ENCODE results near the gene FOXP1. TPM values are rescaled to one million over a fixed set of nuclear protein-coding genes. Genes with fewer than 3 reads are reported as not detected.

Gene FOXP1
- total and polyA plus RNA-seq, 2 of the 8 experiments (the other 6 are each of a cell fraction or from before 2014, with no cell fraction given): 13.9 to 25.4 TPM

DNA sequence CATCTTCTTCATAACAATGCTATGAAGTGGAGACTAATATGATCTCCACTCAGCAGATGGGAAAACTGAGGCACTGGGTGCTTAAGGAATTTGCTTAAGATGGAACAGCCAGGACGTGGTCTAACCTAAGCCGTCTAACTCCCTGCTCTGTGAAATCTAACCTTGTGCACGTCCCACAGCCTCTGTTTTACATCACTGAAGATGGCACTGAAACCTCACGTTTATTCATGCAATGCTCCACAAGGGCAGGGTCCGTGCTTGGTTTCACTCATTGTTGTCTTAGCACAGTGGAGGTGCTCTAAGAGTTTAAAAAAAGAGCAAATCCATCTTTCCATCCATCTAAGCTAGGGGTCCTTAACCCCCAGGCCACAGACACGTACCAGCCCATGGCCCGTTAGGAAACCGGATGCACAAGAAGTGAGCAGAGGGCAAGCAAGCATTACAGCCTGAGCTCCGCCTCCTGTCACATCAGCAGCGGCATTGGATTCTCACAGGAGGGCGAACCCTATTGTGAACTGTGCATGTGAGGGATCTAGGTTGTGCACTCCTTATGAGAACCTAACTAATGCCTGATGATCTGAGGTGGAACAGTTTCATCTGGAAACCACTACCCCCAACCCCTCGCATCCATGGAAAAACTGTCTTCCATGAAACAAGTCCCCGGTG is 118.0 kb downstream of the FOXP1 start:
- Histone ChIP-seq H3K56ac (replicated peaks; ENCODE audit: insufficient read length, low read depth, low read length) (no peak overlapping the region), H3K4me2 (ENCODE audit: insufficient read depth in 1 of 2, low read depth in 2 of 2, low read length in 2 of 2) (no peak overlapping the region), H4K5ac (ENCODE audit: insufficient read length, low read depth, low read length) (no peak overlapping the region), H2BK12ac (ENCODE audit: low read depth, low read length) (no peak overlapping the region; the same call in 1 of the 2 replicates), H3K23me2 (ENCODE audit: low read depth, low read length) (no peaks in the 10 kb centered on the region; the same call in 1 of the 2 replicates), H3K9me3 (ENCODE audit: insufficient read depth in 2 of 2, low read depth in 1 of 2, low read length in 1 of 2) (no peaks in the 10 kb centered on the region), H2AFZ (ENCODE audit: low read length) (no peak overlapping the region), H3K23ac (ENCODE audit: insufficient read length) (no peak overlapping the region), H3K27ac (ENCODE audit: low read depth, low read length) (no peak overlapping the region), H3K14ac (ENCODE audit: insufficient read length) (no peak overlapping the region), H2BK120ac (replicated peaks; ENCODE audit: low read depth, low read length) (no peak overlapping the region), H3K79me2 (ENCODE audit: control insufficient read depth in 1 of 2, insufficient read depth in 2 of 2, low read length in 2 of 2) (no peaks in the 10 kb centered on the region), H3K4me3 (ENCODE audit: extremely low read depth in 1 of 4, insufficient read depth in 2 of 4, low read depth in 3 of 4, low read length in 4 of 4) (no peak overlapping the region), H3K79me1 (ENCODE audit: low read depth, low read length) (no peaks in the 10 kb centered on the region), H2BK20ac (ENCODE audit: low read length) (no peak overlapping the region), H2BK15ac (ENCODE audit: low read length) (0 out of 2 replicates have a peak overlapping the region, but pooled peaks have one; percentile 2), H4K20me1 (replicated peaks in 1 of 2; ENCODE audit: control insufficient read depth in 1 of 2, insufficient read depth in 2 of 2, low read length in 2 of 2) (no peaks in the 10 kb centered on the region), H2BK5ac (ENCODE audit: low read depth, low read length) (no peak overlapping the region), H3K4ac (replicated peaks; ENCODE audit: insufficient read length, low read depth, low read length) (no peak overlapping the region), H4K91ac (replicated peaks; ENCODE audit: insufficient read length, low read length) (no peak overlapping the region), H3K27me3 (replicated peaks in 1 of 4; ENCODE audit: control insufficient read depth in 3 of 4, extremely low read depth in 1 of 4, insufficient read depth in 3 of 4, low read length in 3 of 4) (no peaks in the 10 kb centered on the region), H3K36me3 (ENCODE audit: control insufficient read depth in 2 of 4, insufficient read depth in 4 of 4, low read length in 3 of 4) (no peaks in the 10 kb centered on the region), H4K8ac (ENCODE audit: extremely low read depth, insufficient read depth, low read length) (no peak overlapping the region), H2AK5ac (ENCODE audit: low read depth, low read length) (peak overlapping the region; percentile 25; the same call in 1 of the 2 replicates), H3K9ac (replicated peaks in 1 of 4; ENCODE audit: extremely low read depth in 1 of 4, low read depth in 3 of 4, low read length in 3 of 4) (no peak overlapping the region), H3K18ac (ENCODE audit: extremely low read depth, low read length) (no peak overlapping the region), H3K4me1 (replicated peaks in 1 of 4; ENCODE audit: control insufficient read depth in 3 of 4, insufficient read depth in 4 of 4, low read length in 3 of 4) (peaks cover 6 to 24% (median 9%) of the 10 kb centered on the region in 4 experiments; a peak in 6 of 7 replicates)
- FAIRE-seq: no peak
- DNase-seq (ENCODE audit: low read depth in 1 of 2, low spot score in 2 of 2): no peak
- CTCF ChIA-PET (ENCODE audit: partially characterized antibody): interaction anchor here (0.6 to 2.5 kb wide), 6 partner anchors 11 to 1357 kb away, joined by 3 to 10 read pairs (median 3); no protein-coding TSS in a partner anchor
- POLR2A ChIA-PET (ENCODE audit: partially characterized antibody): interaction anchor here (1.8 kb wide), 1 partner anchor 14 kb away, joined by 5 read pairs; no protein-coding TSS in a partner anchor
- WGBS, 2 experiments (ENCODE audit: extremely low coverage in 1 of 2, insufficient coverage in 1 of 2, insufficient read length in 1 of 2, insufficient replicate concordance in 2 of 2, low coverage in 1 of 2, low lambda C conversion rate in 2 of 2, missing lambda C conversion rate in 1 of 2): 84% methylated on average over 13 of the region's 13 CpGs; no CpG with 5 or more reads in 1 of the 2 experiments
- no peak for TF ChIP-seq CTBP2 (IDR thresholded peaks at IDR 0.05; ENCODE audit: borderline replicate concordance, insufficient read depth, insufficient read length, low read length)
- no peak for TF ChIP-seq KDM5A (IDR thresholded peaks at IDR 0.05; ENCODE audit: low read length)
- no peak for TF ChIP-seq BCL11A (IDR thresholded peaks at IDR 0.05; ENCODE audit: low read depth in 2 of 2, low read length in 2 of 2)
- TF ChIP-seq KDM1A (IDR thresholded peaks at IDR 0.05; ENCODE audit: borderline replicate concordance, low read length): no peak
- TF ChIP-seq SUZ12 (IDR thresholded peaks at IDR 0.05; ENCODE audit: low read length): no peak
- TF ChIP-seq RBBP5 (IDR thresholded peaks at IDR 0.05; ENCODE audit: borderline replicate concordance, low read depth, low read length): no peak
- no peak for TF ChIP-seq SP1 (IDR thresholded peaks at IDR 0.05; ENCODE audit: low read depth, low read length)
- TF ChIP-seq BACH1 (IDR thresholded peaks at IDR 0.05; ENCODE audit: low read length): no peak
- no peak for TF ChIP-seq KDM4A (IDR thresholded peaks at IDR 0.05; ENCODE audit: low read depth, low read length, severe bottlenecking)
- TF ChIP-seq, protein P1, sequence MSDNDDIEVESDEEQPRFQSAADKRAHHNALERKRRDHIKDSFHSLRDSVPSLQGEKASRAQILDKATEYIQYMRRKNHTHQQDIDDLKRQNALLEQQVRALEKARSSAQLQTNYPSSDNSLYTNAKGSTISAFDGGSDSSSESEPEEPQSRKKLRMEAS (IDR thresholded peaks at IDR 0.05): no peak
- no peak for TF ChIP-seq ZNF274 (IDR thresholded peaks at IDR 0.05; ENCODE audit: borderline replicate concordance, extremely low read depth, low read length)
- TF ChIP-seq CEBPB (IDR thresholded peaks at IDR 0.05; ENCODE audit: low read depth, low read length): no peak
- TF ChIP-seq SRF (IDR thresholded peaks at IDR 0.05; ENCODE audit: low read depth, low read length): no peak

Measured in H1 (cell line).